ENCODE measurements around the gene GMEB2. TPM values are rescaled to one million over a fixed set of nuclear protein-coding genes. Genes with fewer than 3 reads are reported as not detected.
A peak's percentile ranks its signal among the peaks of the same experiment; 100 is the strongest.
"Not testable (repeated sequence)": the region's sequence is repeated elsewhere in the genome, so short reads cannot be mapped to it uniquely, and the experiment has no call there.

The GMEB2 gene
- total RNA-seq, 3 donors from 2014 or later = 10.3 to 12.8 (median 11.4) TPM

- Histone ChIP-seq H3K4me1 (ENCODE audit: low read depth) (peaks cover 24% of the 10 kb centered on the region), H3K36me3 (ENCODE audit: low read depth) (no peaks in the 10 kb centered on the region), H3K4me3 (no peak overlapping the region), H3K9me3 (no peaks in the 10 kb centered on the region)
- DNase-seq (no peak), ATAC-seq (no peak)
- TF ChIP-seq CTCF (IDR thresholded peaks at IDR 0.05) = no peak
- intact Hi-C loops (cut with DNase I, micrococcal nuclease) = no loop called here
Measured at GRCh38 chr20:63572071-63572787, 54.7 kb downstream of the GMEB2 start.

GRCh38 chr20:63571087-63571478 lies 55.8 kb downstream of the GMEB2 start:
- intact Hi-C loops (cut with DNase I, micrococcal nuclease); ATAC-seq; H3K36me3 ChIP-seq (ENCODE audit: low read depth); H3K4me3 ChIP-seq; DNase-seq; H3K9me3 ChIP-seq: not testable (repeated sequence)
- H3K4me1 ChIP-seq (ENCODE audit: low read depth) = peaks cover 24% of the 10 kb centered on the region

DNA sequence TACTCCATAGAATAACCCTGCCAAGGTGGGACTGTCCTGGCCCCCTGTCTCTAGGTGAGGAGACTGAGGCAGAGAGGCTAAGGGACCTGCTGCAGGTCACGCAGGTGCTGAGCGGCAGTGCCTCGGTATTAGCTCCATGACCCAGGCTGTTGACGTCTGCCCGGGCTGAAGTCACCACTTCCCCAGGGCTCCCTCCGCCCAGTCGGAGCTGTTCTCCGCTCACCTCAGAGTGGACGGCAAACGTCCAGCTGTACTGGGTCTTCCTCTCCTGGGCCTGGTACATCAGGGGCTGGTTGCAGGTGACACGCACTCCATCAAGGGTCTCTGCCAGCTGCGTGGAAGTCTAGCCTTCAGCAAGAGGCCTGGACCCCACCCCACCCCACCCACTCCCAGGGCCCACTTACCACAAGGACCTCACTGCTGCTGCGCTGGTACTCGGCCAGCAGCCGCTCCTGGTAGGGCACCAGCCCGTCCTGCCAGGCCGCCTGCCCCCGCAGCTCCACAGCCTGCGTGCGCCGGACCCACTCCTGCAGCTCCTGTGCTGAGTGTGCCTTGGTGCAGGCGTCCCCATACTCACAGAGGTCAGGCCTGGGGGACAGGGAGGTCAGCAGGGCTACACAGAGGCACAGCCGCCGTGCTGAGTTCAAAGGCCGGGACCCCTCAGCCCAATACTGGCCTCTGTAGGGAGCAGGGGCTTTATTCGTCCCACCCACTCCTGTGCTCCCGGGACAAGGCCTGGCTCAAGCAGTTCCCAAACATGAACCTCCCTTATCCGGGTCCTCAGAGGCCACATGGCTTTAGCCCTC lies 56.4 kb downstream of the GMEB2 start:
- TF ChIP-seq CTCF (IDR thresholded peaks at IDR 0.05) = no peak
- Histone ChIP-seq H3K9me3 (no peaks in the 10 kb centered on the region), H3K36me3 (ENCODE audit: low read depth) (no peaks in the 10 kb centered on the region), H3K4me3 (no peak overlapping the region), H3K4me1 (ENCODE audit: low read depth) (peaks cover 24% of the 10 kb centered on the region)
- ATAC-seq (no peak), DNase-seq (no peak)
- intact Hi-C loops (cut with DNase I, micrococcal nuclease) = no loop called here

- no peaks in the 10 kb centered on the region for H3K36me3 ChIP-seq (ENCODE audit: low read depth)
- H3K9me3 ChIP-seq = no peaks in the 10 kb centered on the region
- intact Hi-C loops (cut with DNase I, micrococcal nuclease) = no loop called here
- H3K4me1 ChIP-seq (ENCODE audit: low read depth) = peaks cover 18% of the 10 kb centered on the region
- ATAC-seq (no peak), DNase-seq (no peak)
- no peak overlapping the region for H3K4me3 ChIP-seq
- TF ChIP-seq CTCF (IDR thresholded peaks at IDR 0.05) = no peak
Measured at GRCh38 chr20:63568986-63569949, 57.6 kb downstream of the GMEB2 start.

- DNase-seq = peak in 2 of 3 donors; percentile 46 to 65
- intact Hi-C loops (cut with DNase I, micrococcal nuclease) = no loop called here
- no peak for TF ChIP-seq CTCF (IDR thresholded peaks at IDR 0.05)
- no peaks in the 10 kb centered on the region for H3K9me3 ChIP-seq
- no peak overlapping the region for H3K4me3 ChIP-seq
- H3K4me1 ChIP-seq (ENCODE audit: low read depth) = peaks cover 14% of the 10 kb centered on the region
- no peaks in the 10 kb centered on the region for H3K36me3 ChIP-seq (ENCODE audit: low read depth)
- ATAC-seq = peak; percentile 17
Measured at GRCh38 chr20:63568170-63568981, 58.5 kb downstream of the GMEB2 start.
